GM12872 (cell line): ENCODE data around the gene MYCN.

ENCODE experiments used
- CTCF ChIP-seq: IDR thresholded peaks from 3 replicates; pipeline ENCODE4 v1.5.1; 2011; ENCODE audit warnings: low read depth, mild to moderate bottlenecking, low read length, moderate library complexity; ENCODE audit not compliant: insufficient read depth

MYCN gene

DNA sequence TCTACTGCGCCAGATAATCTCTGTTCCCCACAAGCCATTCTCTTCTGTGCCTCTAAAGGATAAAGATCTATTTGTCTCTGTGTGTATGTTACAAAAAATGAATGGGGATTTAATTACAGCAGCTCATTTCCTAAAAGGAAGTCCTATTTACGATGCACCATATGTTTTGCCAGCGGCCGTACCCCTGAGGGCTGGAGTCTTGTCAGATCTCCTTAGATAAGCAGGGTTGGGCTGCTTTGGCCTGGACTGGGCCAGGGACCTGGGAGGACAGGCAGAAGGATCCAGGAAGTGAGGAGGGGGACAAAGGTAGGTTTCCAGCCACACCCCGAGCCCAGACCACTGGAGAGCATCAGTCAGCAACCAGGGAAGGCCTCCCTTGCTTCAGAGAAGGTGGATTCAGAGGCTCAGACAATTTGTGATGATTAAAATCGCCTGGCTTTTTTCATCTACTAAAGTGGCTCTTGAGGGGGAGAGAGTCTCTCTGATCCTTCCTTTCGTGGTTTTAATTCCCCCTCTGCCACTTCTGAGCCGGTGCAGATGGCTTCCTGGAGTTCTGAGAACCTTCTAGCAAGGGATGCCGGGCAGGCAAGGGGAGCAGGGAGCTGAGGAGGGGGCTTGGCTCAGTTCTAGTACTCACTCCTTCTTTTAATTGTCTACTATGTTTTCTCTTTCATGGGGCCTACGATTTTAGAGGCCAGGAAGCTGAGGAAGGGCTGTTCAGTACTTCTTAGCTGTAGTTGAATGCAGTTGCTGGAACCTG lies 42.1 kb downstream of the MYCN start:
- no peak for TF ChIP-seq CTCF

DNA sequence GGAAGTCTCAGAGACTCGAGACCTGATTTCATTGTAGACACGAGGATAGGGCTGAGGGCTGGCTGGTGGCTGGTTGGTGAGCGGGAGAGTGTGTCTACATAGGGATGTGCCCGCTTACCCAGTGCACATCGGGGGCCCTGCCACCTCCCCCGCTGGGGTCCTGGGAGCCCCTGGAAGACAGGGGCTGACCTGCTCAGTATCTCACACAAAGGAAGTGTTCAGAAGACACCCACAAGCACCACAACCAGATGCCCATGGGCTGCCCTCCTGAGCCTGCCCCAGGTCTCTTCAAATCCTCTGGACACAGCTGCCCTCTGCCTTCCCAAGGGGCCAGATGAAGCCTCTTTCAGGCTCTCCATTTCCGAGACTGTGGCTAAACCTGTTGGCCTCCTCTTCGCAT lies 43.1 kb downstream of the MYCN start:
- TF ChIP-seq CTCF: no peak

DNA sequence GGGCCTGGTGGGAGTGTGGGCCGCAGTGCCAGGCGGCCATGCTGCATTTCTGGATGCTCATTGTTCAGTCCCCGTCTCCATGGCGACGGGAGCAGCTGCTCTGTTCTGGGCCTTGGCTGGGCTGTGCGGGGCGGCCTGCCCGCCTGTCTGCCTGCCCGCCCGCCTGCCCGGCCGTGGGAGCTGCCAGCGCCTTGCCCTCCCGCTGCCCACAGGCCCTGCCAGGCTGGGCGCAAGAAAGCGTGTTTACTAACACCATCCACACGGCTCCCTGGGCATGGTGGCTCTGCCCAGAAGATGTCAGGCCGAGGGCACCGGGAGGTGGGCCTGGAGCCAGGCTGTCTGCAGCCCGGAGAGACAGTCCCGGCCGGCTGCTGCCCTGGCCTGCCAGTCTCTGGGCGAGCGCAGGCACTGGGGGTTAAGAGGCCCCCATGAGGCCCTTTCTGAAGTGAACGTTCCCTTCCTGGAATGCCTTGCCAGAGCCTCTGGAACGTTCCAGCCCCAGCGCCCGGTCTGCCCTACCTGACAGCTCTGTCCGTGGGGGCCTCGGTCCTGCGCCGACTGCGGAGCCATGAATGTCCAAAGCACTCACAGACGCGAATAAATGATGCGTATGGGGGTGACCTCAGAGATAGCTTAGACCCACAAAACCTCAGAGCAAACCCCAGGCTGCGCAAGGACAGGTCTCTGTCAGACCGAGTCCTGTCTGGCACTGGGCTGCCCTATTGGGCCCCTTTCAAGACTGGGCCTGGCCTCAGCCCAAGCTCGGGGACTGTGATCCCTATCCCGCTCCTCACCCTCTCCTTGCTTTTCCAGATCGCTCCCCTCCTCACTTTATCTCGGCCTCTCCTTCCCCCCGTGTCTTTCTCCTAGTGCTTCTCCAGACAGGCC lies 44.3 kb downstream of the MYCN start:
- TF ChIP-seq CTCF: no peak

GRCh38 chr2:15985531-15985930 lies 45.2 kb downstream of the MYCN start:
- TF ChIP-seq CTCF: no peak

DNA sequence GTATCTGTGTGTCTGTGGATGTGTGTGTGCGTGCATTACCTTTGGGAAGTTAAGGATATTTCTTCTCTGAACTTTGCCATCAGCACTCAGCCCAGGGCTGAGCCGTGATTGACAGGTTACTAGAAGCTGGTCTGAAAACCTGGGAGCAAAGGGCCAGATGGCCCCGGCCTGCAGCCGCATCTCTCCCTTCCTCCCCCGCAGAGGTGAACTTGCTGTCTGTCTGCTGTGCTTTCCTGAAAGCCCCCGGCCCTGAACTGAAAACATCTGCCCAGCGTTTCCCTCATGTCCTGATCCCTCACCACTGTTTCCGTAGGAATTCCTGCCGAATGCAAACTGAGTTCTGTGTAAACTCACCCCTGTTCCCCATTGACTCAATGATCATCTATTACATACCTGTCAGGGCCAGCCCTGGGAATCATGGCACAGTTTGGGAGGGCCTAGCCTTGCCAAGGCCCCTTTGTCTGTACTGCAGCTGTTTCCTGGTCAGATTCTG lies 45.8 kb downstream of the MYCN start:
- no peak for TF ChIP-seq CTCF

DNA sequence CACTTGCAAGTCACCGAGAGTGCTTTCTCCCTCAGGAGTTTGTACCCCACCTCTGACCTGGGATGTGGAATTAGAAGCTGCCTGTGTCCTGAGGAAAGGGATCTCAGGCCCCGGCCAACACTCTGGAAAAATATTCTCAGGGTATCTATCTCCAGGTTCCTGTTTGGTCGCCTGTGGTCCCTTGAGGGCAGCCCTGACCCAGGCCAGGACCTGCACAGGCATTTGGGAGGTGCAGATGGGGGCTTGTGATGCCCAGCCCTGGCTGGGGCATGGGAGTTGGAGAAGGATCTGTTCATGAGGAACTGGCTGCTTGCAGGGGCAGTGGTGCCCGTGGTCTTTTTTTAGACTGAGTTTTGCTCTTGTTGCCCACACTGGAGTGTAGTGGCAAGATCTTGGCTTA lies 46.3 kb downstream of the MYCN start:
- TF ChIP-seq CTCF: no peak

- TF ChIP-seq CTCF: no peak
Observed at GRCh38 chr2:15988733-15989132, 48.4 kb downstream of the MYCN start.
